ENCODE results near the gene SNHG17. TPM values are rescaled to one million over a fixed set of nuclear protein-coding genes. Genes with fewer than 3 reads are reported as not detected.
A peak's percentile ranks its signal among the peaks of the same experiment; 100 is the strongest.

The SNHG17 gene
- total and polyA plus RNA-seq, 5 donors from 2014 or later, result 33.6 to 99.2 (median 84.6) TPM

- DNase-seq (no peak), ATAC-seq (ENCODE audit: low read depth in 2 of 2) (no peak)
- no peak overlapping the region for H3K4me3 ChIP-seq (ENCODE audit: low read depth, low read length)
- no peaks in the 10 kb centered on the region for H3K4me1 ChIP-seq (ENCODE audit: control insufficient read depth, insufficient read depth, low read length, poor library complexity, severe bottlenecking)
- H3K27ac Mint-ChIP-seq, result no peak overlapping the region
- peaks cover 11% of the 10 kb centered on the region for H3K27me3 Mint-ChIP-seq
- no peaks in the 10 kb centered on the region for H3K27me3 ChIP-seq (ENCODE audit: control insufficient read depth, insufficient read depth, low read length)
- H3K4me3 Mint-ChIP-seq, result no peak overlapping the region
- H3K9me3 ChIP-seq (ENCODE audit: control insufficient read depth in 2 of 2, low read length in 2 of 2), result no peaks in the 10 kb centered on the region
- H3K9me3 Mint-ChIP-seq, result no peaks in the 10 kb centered on the region
- H3K36me3 Mint-ChIP-seq, result peaks cover 18% of the 10 kb centered on the region
- no peak overlapping the region for H3K27ac ChIP-seq (ENCODE audit: insufficient read depth, low read length, poor library complexity, severe bottlenecking)
- H3K36me3 ChIP-seq (ENCODE audit: control insufficient read depth, insufficient read depth, low read length), result no peaks in the 10 kb centered on the region
- peaks cover 0 to 2% (median 0%) of the 10 kb centered on the region in 4 donors for H3K4me1 Mint-ChIP-seq
These were observed 19.7 kb upstream of the SNHG17 start for GRCh38 chr20:38454556-38455473.

- no peak overlapping the region for H3K4me3 ChIP-seq (ENCODE audit: low read depth, low read length)
- H3K4me1 ChIP-seq (ENCODE audit: control insufficient read depth, insufficient read depth, low read length, poor library complexity, severe bottlenecking), result no peaks in the 10 kb centered on the region
- H3K27me3 ChIP-seq (ENCODE audit: control insufficient read depth, insufficient read depth, low read length), result no peaks in the 10 kb centered on the region
- no peak for DNase-seq
- H3K9me3 ChIP-seq (ENCODE audit: control insufficient read depth in 2 of 2, low read length in 2 of 2), result no peaks in the 10 kb centered on the region
- peaks cover 25% of the 10 kb centered on the region for H3K36me3 Mint-ChIP-seq
- no peak overlapping the region for H3K27ac Mint-ChIP-seq
- peaks cover 11% of the 10 kb centered on the region for H3K27me3 Mint-ChIP-seq
- no peak for ATAC-seq (ENCODE audit: low read depth in 2 of 2)
- no peak overlapping the region for H3K27ac ChIP-seq (ENCODE audit: insufficient read depth, low read length, poor library complexity, severe bottlenecking)
- H3K4me1 Mint-ChIP-seq, result peaks cover 0 to 2% (median 0%) of the 10 kb centered on the region in 4 donors
- H3K36me3 ChIP-seq (ENCODE audit: control insufficient read depth, insufficient read depth, low read length), result peaks cover 5% of the 10 kb centered on the region
- H3K9me3 Mint-ChIP-seq, result peaks cover 0 to 2% (median 0%) of the 10 kb centered on the region in 7 donors
- no peak overlapping the region for H3K4me3 Mint-ChIP-seq
These were observed 18.8 kb upstream of the SNHG17 start for GRCh38 chr20:38453941-38454340.

DNA sequence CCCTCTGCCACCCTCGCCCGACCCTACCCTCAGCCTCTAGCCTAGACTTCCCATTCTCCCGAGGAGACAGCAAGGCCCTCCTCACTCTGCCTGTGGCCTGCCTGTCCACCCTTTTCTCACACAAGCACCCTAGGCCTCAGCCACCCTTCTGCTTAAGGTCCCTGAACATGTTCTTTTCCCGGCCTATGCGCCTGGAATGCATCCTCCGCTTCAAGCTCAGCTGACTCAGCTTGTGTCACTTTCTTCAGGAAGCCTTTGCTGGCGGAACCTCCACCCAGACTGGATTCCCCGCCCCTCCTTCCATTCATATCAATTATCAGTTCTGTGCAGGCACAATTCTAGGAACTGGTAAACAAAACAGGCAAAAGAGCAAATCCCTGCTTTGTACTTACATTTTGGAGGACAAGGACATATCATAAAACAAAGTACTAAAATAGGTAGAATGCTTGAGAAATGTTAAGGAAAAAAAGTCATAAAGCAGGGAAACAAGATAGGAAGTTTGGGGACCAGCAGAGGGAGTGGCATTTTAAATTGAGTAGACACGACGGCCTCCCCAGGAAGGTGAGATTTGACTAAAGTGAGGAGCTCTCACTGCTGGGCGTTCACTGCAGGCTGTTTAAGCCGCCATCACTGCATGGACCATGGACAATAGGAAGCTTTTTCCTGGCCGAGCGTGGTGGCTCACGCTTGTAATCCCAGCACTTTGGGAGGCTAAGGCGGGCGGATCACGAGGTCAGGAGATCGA, 17.9 kb upstream of the SNHG17 start:
- H3K27ac ChIP-seq (ENCODE audit: insufficient read depth, low read length, poor library complexity, severe bottlenecking), result no peak overlapping the region
- Mint-ChIP-seq H3K27me3 (peaks cover 11% of the 10 kb centered on the region), H3K4me3 (no peak overlapping the region), H3K4me1 (peaks cover 0 to 4% (median 1%) of the 10 kb centered on the region in 4 donors), H3K27ac (no peak overlapping the region), H3K9me3 (peaks cover 0 to 2% (median 0%) of the 10 kb centered on the region in 7 donors), H3K36me3 (peaks cover 25% of the 10 kb centered on the region)
- H3K36me3 ChIP-seq (ENCODE audit: control insufficient read depth, insufficient read depth, low read length), result peaks cover 5% of the 10 kb centered on the region
- no peak for DNase-seq
- no peaks in the 10 kb centered on the region for H3K27me3 ChIP-seq (ENCODE audit: control insufficient read depth, insufficient read depth, low read length)
- H3K4me3 ChIP-seq (ENCODE audit: low read depth, low read length), result no peak overlapping the region
- no peaks in the 10 kb centered on the region for H3K4me1 ChIP-seq (ENCODE audit: control insufficient read depth, insufficient read depth, low read length, poor library complexity, severe bottlenecking)
- no peaks in the 10 kb centered on the region for H3K9me3 ChIP-seq (ENCODE audit: control insufficient read depth in 2 of 2, low read length in 2 of 2)
- ATAC-seq (ENCODE audit: low read depth in 2 of 2), result no peak

DNA sequence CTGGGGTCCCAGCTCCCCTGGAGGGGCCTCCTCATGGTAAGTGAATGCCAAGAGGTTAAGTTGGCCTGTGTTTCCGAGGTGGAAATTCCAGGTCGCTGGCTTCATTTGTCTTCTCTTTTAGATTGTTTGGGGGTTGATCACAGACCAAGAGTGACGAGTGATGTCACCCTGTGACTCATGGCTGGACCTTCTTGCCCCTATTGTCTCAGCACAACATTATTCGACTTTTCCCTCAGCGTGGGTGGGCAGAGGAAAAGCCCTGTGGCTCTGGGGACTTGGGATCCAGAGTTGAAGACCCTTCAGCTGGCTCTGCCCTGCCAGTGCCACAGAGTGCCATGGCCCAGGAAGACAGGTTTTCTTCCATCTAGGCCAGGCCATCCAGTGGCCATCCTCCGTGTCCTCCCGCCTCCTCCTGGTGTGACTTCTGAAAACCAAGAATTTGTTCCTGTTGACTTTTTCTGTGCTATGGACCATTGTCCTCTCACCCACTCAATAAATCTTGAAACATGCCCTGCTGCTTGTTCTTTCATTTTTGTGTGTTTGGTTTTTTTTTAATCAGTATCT, 15.4 kb upstream of the SNHG17 start:
- Histone ChIP-seq H3K9me3 (ENCODE audit: control insufficient read depth in 2 of 2, low read length in 2 of 2) (no peaks in the 10 kb centered on the region), H3K27me3 (ENCODE audit: control insufficient read depth, insufficient read depth, low read length) (no peaks in the 10 kb centered on the region), H3K27ac (ENCODE audit: insufficient read depth, low read length, poor library complexity, severe bottlenecking) (no peak overlapping the region), H3K4me3 (ENCODE audit: low read depth, low read length) (no peak overlapping the region), H3K4me1 (ENCODE audit: control insufficient read depth, insufficient read depth, low read length, poor library complexity, severe bottlenecking) (peaks cover 18% of the 10 kb centered on the region), H3K36me3 (ENCODE audit: control insufficient read depth, insufficient read depth, low read length) (peaks cover 5% of the 10 kb centered on the region)
- no peak for ATAC-seq (ENCODE audit: low read depth in 2 of 2)
- Mint-ChIP-seq H3K9me3 (peaks cover 0 to 2% (median 0%) of the 10 kb centered on the region in 7 donors), H3K27me3 (no peaks in the 10 kb centered on the region), H3K36me3 (peaks cover 25% of the 10 kb centered on the region), H3K27ac (no peak overlapping the region), H3K4me1 (peaks cover 4 to 21% (median 7%) of the 10 kb centered on the region in 4 donors), H3K4me3 (peak overlapping the region in 1 of 4 donors; percentile 38)
- no peak for DNase-seq

DNA sequence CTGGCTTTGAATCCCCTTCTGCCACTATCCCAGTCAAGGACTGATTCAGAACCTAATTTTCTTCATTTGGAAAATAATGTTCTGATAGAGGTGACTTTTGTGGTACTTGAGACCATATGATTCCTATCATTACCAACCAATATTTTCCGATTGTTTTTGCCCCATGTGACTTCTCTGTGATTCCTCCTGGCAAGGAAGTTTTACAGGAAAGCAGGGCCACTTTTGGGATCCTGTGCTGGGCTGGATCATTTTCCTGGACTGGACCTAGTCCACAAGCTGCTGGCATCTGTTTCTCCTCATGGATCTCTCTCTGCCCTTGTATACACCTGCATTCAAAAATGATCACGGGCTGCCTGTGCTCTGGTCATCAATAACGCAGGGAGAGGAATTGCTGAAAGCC, 13.9 kb upstream of the SNHG17 start:
- H3K36me3 ChIP-seq (ENCODE audit: control insufficient read depth, insufficient read depth, low read length), result peaks cover 5% of the 10 kb centered on the region

GRCh38 chr20:38447931-38448675, 13.0 kb upstream of the SNHG17 start:
- Mint-ChIP-seq H3K27me3 (peaks cover 4% of the 10 kb centered on the region), H3K9me3 (peaks cover 0 to 2% (median 0%) of the 10 kb centered on the region in 7 donors), H3K4me1 (peaks cover 3 to 23% (median 7%) of the 10 kb centered on the region in 4 donors), H3K4me3 (peak overlapping the region; percentile 16 to 93 (median 92)), H3K36me3 (peaks cover 25% of the 10 kb centered on the region), H3K27ac (peak overlapping the region; percentile 5 to 81 (median 66))
- Histone ChIP-seq H3K4me3 (ENCODE audit: low read depth, low read length) (no peak overlapping the region), H3K36me3 (ENCODE audit: control insufficient read depth, insufficient read depth, low read length) (peaks cover 5% of the 10 kb centered on the region), H3K4me1 (ENCODE audit: control insufficient read depth, insufficient read depth, low read length, poor library complexity, severe bottlenecking) (peaks cover 18% of the 10 kb centered on the region), H3K27ac (ENCODE audit: insufficient read depth, low read length, poor library complexity, severe bottlenecking) (no peak overlapping the region), H3K9me3 (ENCODE audit: control insufficient read depth in 2 of 2, low read length in 2 of 2) (no peaks in the 10 kb centered on the region), H3K27me3 (ENCODE audit: control insufficient read depth, insufficient read depth, low read length) (no peaks in the 10 kb centered on the region)
- ATAC-seq (ENCODE audit: low read depth in 2 of 2) (no peak), DNase-seq (no peak)

More for the DNA sequence above, 13.9 kb upstream of the SNHG17 start:
- no peaks in the 10 kb centered on the region for H3K27me3 ChIP-seq (ENCODE audit: control insufficient read depth, insufficient read depth, low read length)
- ATAC-seq (ENCODE audit: low read depth in 2 of 2) (no peak), DNase-seq (no peak)
- Mint-ChIP-seq H3K27me3 (no peaks in the 10 kb centered on the region), H3K4me1 (peaks cover 4 to 23% (median 7%) of the 10 kb centered on the region in 4 donors), H3K27ac (no peak overlapping the region), H3K4me3 (peak overlapping the region in 3 of 4 donors; percentile 11 to 93 (median 39)), H3K9me3 (peaks cover 0 to 2% (median 0%) of the 10 kb centered on the region in 7 donors), H3K36me3 (peaks cover 25% of the 10 kb centered on the region)
- no peaks in the 10 kb centered on the region for H3K9me3 ChIP-seq (ENCODE audit: control insufficient read depth in 2 of 2, low read length in 2 of 2)
- no peak overlapping the region for H3K27ac ChIP-seq (ENCODE audit: insufficient read depth, low read length, poor library complexity, severe bottlenecking)
- H3K4me1 ChIP-seq (ENCODE audit: control insufficient read depth, insufficient read depth, low read length, poor library complexity, severe bottlenecking), result peaks cover 18% of the 10 kb centered on the region
- H3K4me3 ChIP-seq (ENCODE audit: low read depth, low read length), result no peak overlapping the region

DNA sequence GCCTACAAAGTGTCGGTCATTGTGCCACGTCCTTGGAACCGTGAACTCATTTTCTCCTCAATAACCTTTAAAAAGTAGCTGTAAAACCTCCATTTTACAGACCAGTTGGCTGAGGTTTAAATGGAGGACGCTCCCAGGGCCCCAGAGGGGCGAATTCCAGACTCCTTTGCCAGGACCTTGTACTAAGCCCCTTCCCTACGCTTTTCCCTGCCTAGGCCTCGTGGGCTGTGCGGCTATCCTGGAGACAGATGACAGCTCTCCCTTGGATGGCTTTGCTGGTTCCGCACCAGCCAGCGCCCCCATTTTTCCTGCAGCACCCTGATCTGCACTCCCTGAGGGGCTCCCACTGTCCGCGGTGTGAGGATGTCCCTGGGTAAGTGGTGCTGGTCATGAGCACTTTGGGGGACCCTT, 12.1 kb upstream of the SNHG17 start:
- peaks cover 25% of the 10 kb centered on the region for H3K36me3 Mint-ChIP-seq

More for the DNA sequence above, 12.1 kb upstream of the SNHG17 start:
- no peak for ATAC-seq (ENCODE audit: low read depth in 2 of 2)
- peaks cover 5% of the 10 kb centered on the region for H3K36me3 ChIP-seq (ENCODE audit: control insufficient read depth, insufficient read depth, low read length)
- no peak overlapping the region for H3K27ac ChIP-seq (ENCODE audit: insufficient read depth, low read length, poor library complexity, severe bottlenecking)
- peaks cover 7% of the 10 kb centered on the region for H3K27me3 Mint-ChIP-seq
- H3K27ac Mint-ChIP-seq, result peak overlapping the region in 2 of 3 donors; percentile 67 to 81
- H3K4me1 Mint-ChIP-seq, result peaks cover 2 to 23% (median 7%) of the 10 kb centered on the region in 4 donors
- peaks cover under 1% of the 10 kb centered on the region for H3K27me3 ChIP-seq (ENCODE audit: control insufficient read depth, insufficient read depth, low read length)
- H3K4me3 Mint-ChIP-seq, result peak overlapping the region; percentile 91 to 97 (median 93)
- H3K4me3 ChIP-seq (ENCODE audit: low read depth, low read length), result peak overlapping the region; percentile 24
- no peaks in the 10 kb centered on the region for H3K9me3 ChIP-seq (ENCODE audit: control insufficient read depth in 2 of 2, low read length in 2 of 2)
- peaks cover 0 to 2% (median 0%) of the 10 kb centered on the region in 7 donors for H3K9me3 Mint-ChIP-seq
- H3K4me1 ChIP-seq (ENCODE audit: control insufficient read depth, insufficient read depth, low read length, poor library complexity, severe bottlenecking), result peaks cover 18% of the 10 kb centered on the region
- no peak for DNase-seq
